HG03175 (cell line): ENCODE data around the gene MUC15.

Experiments
- ATAC-seq: cut with Tn5 transposase; IDR thresholded peaks from one replicate; pipeline ENCODE4 v1.9.1; 2021; ENCODE audit warnings: mild to moderate bottlenecking, moderate library complexity; ENCODE audit not compliant: unreplicated experiment

MUC15 gene

DNA sequence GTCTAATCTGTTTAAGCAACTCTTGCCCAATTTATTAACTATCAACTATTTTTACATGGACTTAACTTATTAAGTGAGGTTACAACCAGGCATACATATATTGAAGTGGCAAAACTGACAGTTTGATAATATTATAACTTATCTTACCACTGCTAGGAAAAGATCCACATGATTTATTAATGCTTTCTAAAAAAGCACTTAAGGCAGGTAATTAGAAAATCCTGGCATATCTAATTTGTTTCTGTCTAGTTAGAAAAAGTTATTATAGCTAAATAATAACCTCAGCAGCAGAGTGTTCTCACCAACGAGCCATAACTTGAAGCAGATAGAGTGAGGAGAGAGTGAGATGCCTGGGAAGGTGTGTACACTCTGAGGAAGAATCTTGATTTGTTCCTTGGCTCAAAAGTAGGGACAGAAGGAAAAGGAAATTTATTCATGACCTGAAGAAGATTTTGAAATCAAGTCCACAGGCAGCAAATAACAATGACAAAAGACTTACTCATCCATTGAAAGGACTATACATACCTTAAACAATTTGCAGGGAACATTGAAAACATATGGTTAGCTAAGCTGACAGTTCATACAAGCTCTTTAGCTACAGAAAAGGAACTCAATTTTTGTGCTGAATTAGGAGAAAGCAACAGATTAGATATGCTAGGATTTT lies 7.1 kb upstream of the MUC15 start:
- no peak for ATAC-seq

DNA sequence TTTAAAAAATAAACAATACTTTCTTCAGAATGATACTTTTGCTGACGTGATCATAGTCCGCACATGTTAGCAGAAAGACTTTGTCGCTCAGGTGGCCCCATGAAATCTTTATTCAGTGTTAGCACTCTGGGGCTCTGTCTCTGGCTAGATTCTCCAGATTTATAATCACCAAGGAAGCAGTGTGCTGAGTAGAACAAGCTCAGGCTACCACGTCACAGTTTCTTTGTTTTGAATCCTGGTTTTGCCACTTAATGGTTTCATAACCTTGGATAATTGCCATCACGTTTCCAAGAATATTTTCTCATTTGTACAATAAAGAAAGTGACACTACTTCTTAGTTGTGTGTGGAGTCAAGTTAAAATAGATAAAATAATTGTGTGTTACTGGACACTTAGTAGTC lies 3.9 kb upstream of the MUC15 start:
- ATAC-seq = no peak

DNA sequence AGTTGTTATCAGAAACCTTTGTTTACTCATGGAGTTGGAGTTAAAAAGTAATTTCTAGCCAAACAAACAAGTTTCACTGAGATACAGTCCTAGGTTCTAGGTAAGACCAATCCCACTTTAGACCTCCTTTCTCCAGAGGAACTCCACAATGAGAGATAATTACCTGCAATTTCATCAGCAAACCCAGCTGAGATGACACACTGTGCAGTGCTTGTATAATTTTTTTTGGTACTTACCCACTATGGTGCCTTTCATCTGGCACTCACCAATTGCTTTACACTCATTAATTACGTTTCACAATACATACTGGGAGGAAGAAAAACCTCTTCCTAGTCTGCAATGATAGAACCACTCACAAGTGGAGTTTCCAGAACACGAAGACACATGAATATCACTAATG lies 1.8 kb upstream of the MUC15 start:
- ATAC-seq = no peak

DNA sequence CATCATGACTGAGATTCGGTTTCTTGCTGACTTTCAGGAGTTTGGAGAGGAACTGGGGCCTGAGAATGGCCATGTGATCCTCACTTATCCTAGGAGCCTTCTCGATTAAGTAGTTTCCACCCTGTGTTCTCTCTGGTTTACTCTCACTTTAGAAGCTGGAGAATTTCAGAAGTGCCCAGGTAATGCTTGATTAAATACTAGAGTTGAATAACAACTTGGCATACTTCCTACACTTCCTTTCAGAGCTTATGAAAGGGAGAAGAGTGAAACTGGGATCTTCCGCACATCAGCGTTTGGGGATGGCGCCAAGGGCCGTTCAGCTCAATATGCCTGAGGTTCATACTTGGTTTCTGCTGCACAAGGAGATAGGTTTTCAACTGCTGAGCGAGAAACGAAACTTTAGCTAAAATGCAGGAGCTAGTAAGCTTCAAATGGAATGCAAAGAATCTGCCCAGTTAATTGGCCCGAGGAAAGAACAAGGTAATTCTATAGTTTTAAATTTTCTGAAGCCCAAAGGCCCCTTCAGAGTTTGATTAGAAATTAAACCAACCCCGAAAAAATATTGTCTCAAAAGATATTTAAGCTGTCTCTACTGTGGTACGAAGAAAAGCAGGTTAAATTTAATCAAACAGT lies 823 bp upstream of the MUC15 start:
- ATAC-seq = no peak

DNA sequence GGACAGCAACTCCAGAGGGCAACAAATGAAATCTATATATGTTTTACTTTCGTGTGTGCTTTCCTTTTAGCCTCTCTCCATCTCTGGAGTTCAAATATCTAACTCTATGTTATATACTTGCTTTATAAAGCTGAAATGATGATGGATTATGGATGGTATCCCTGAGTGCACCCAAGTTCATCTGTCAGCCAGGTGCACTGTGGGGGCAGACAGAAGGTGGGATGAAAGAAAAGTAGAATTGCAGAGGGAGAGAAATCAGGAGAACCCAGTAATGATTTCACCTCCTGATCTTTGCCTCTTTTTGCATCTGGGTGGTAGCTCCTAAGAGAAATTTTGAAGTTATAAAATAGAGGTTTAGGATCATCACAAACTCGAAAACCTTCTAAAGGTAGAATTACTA lies 2.4 kb downstream of the MUC15 start:
- no peak for ATAC-seq

DNA sequence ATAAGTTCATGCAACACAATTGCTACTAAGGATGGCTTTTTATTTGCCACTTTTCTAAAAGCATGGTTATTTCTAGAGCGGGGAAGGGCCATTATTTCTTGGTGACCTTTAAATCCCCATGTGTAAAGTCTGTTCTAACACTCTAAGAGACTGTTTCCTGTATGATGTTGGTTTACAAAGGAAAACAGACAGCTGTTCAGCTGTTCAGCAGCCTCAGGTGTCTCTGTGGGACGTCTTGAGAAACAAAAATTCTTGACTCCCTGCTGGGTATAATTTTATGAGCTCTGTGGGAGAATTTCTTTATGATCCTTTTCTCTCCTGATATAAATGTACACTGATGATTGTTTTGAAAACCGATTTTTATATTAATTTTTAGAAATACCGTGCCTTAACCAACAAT lies 13.9 kb downstream of the MUC15 start:
- ATAC-seq = no peak

DNA sequence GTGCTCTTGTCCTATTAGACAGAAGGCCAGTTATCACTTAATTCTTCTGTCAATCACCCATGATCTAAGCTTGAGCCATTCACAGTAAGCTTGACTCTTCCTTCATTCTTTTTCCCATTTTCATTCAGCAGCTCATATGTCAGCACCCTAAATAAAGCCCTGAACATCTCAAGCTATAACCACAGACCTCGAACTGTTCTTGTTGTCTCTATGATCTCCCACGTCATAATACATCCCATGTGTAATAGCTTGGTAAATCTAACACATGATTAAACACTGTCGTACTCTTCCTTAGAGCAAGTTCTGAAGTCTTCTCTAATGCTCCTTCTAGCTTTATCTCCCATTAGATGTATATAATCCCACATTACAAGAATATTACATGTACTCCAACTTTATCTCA lies 14.4 kb downstream of the MUC15 start:
- ATAC-seq = no peak

DNA sequence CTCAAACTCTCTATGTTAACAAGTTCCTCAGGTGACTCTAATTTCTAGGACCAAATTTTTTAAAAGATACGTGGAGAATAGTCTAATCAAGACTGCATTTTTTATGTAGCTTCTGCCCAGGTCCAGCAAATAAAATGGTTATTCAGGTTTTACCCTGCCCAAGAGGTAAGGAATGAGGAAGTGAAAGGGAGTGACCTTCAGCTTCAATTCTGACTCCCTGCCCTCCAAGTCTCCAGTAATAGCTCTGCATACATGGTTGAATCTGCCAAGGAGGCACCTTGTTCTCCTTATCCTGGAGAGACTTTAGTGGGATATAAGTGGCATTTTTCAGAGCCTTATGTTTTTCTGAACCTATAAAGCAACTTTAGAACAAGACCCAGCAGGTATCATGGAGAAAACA lies 15.5 kb downstream of the MUC15 start:
- ATAC-seq = no peak

DNA sequence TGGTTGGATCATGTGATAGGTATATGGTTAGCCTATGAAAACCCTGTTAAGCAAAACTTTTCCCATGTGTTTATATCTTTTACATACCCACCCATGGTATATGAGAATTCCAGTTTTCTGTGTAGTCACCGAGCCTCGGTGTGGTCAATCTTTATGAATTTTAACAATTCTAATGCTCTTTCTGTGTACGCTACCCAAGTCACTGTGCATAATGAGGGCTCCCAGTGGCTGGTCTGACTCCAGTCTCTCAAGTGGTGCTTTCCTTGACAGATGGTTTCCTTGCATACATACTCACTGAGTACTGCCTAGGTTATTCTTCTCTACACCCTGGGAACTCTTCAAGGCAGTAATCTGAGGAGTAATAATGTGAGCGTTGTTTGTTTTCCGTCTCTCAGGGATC lies 17.6 kb downstream of the MUC15 start:
- no peak for ATAC-seq

DNA sequence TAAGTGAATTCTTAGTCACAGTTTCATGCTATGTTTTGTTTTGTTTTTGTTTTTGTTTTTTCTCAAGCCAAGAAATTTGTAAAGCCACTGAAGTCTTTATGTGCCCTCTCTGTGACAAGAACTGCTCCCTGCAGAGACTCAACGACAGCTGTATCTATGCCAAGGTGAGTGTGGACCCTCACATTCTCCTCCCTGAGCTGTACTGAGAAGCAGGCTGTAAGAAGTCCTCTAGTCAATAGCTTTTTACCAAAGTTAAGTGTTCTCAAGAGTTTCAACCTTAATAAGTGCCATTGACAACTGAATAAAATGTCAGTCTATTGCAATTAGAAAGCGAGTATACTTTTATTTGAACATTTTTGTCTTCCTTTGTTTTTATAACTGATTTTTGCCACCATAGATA lies 18.9 kb downstream of the MUC15 start:
- ATAC-seq = no peak

DNA sequence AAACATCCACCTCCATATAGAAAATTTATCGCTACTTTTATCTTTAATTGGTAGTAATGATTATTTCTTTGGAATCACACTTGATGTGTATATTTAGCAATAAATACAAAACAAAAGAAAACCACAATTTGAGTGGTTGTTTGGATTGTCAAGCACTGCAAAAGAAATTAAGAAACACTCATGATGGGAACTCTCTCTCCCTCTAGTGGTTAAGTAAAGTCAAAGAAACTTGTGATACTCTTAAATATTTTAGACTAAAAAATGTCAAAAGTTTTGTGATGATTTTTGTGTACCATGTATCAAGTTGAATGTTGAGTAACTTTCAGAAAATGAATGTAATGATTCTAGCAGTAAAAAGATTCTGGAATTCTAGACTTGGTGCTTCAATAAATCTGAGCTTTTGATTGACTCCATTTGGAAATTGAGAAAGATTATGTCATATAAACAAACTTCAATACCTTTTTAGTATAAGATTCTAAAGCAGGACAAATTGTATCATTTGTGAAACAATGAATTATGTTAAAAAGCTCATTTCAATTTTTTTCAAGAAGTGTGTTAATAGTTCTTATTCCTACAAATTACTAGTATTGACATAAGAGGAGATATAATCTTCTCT lies 20.8 kb downstream of the MUC15 start:
- ATAC-seq = no peak

DNA sequence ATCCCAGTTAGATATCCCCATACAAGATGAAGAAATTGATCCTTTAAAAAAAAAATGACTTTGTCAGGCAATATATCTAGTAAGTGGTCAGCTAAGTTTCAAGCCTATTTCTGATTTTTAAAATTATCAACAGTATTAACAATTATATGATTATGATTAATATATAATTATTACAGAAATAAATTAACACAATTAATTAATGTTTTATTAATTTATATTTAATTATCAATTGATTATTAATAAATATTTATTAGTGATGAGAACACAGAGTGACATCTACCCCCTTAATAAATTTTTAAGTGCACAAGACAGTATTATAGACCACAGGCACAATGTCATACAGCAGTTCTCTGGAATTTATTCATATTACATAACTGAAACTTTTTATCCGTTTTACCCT lies 22.0 kb downstream of the MUC15 start:
- no peak for ATAC-seq

DNA sequence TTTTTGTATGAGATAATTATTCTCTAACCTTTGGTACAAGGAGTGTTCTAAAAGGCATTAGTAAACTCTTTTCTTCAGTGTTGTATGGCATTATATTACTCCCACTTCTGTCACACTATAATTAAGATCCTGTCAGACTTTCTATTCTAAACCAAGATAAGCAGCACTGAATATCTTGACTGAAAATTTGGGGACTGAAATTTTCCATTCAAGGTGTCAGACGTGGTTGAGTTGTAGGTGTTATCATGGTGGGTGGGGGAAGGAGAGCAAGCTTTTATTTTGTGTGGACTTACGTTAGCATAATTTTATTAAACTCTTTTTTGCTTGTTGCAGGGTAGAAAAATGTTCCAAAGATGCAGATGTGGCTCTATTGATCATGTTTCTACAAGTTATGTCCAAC lies 22.9 kb downstream of the MUC15 start:
- no peak for ATAC-seq

DNA sequence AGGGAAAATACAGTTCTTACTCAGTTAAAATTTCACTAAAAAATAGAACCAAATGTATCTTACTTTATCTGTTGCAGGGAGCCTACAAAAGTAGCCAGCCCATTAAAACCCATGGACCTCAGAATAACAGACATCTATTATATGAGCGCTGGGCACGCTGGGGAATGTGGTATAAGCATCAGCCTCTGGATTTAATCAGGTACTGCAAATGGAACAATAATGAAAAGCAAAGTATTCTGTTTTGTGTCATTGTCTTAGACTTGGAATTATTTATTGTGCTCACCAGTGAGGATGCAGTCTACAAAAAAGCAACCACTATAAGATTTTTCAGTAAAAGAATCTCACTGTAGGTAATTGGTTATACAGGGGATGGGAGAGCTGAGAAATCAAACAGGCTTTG lies 30.2 kb downstream of the MUC15 start:
- no peak for ATAC-seq

DNA sequence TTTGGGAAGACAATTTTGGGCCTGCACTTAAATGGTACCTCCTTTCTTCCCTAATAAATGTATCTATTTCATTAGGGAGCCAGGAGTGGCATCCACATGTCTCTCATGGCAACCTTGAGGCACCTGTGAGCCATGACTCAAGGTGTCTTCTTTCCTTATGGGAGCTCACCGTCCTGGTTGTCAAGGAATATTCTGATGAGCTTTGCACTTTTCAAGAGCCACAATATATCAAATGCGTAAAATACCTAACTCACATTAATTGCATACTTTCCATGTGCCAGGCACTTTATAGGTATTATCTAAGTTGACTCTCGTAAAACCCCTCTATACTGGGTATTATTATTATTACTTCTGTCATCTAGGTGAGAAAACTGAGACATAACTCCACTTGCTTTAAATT lies 32.5 kb downstream of the MUC15 start:
- no peak for ATAC-seq

DNA sequence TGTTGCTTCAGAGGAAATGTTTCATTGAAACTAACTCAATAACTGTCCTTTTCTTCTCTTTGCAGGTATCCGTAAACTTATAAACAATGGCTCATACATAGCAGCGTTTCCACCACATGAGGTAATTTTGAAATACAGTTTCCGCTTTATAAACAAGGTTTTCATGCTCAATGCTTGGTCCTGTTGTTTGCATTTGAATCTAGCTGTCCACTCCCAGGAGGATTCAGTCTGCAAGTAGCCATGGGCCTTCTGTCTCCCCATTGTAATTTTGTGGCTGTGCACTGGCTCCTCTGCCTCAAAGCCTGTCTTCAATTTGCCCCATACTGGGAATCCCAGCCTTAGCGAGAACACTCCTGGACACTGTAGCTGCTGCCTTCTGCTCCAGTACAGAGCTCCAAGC lies 34.7 kb downstream of the MUC15 start:
- ATAC-seq = no peak

DNA sequence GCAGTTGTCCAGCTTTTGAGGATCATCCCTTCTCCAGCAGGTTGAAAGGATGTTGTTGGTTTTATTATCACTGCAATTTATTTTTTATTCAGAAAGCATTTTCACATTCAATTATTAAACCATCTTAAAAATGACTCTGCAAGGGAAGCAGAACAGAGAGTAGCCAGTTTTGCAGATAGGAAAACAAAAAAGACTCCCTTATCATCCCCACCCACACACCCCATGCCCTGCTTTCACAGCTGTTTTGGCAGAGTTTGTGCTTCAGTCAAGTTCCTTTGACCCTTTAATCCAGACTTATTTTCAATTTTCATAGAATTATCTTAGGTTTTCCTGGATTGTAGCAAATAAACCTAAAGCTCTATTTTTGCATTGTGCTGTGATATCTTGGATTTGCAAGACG lies 44.4 kb downstream of the MUC15 start:
- no peak for ATAC-seq

DNA sequence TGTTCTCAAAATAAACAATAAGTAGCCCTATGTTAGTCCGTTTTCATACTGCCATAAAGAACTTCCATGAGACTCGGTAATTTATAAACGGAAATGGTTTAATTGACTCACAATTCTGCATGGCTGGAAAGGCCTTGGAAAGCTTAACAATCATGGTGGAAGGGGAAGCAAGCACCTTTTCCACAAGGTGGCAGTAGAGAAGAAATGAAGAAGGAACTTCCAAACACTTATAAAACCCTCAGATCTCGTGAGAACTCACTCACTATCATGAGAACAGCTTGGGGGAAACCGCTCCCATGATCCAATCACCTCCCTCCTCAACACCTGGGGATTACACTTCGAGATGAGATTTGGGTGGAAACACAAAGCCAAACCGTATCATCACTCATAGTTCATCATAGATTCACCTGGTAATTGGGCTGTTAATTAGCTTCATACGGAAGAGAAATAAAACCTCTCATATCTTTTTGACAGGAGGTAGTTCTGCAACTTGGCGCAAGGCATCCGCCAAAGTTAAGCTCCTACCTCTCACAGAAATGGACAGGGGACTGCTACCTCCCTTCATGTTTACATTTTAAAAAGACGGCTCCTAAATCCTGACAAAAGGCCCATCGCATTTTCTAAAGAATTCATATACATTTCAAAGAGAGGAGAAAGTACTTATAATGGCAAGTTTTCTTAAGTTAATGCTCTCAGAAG lies 49.0 kb downstream of the MUC15 start:
- no peak for ATAC-seq

DNA sequence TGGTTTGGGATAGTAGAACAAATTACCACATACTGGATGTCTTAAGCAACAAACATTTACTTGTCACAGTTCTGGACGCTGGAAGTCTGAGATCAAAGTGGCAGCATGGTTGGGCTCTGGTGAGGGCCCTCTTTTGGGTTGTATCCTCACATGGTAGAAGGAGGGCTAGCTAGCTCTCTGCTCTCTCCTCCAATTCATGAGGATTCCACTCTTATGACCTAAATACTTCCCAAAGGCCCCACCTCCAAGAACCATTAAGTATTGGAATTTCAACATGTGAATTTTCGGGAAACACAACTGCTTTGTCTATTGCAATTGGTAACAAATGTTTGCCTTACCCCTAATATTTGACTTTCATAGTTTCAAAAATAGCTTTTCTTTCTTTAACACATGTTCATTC lies 52.6 kb downstream of the MUC15 start:
- ATAC-seq = no peak

DNA sequence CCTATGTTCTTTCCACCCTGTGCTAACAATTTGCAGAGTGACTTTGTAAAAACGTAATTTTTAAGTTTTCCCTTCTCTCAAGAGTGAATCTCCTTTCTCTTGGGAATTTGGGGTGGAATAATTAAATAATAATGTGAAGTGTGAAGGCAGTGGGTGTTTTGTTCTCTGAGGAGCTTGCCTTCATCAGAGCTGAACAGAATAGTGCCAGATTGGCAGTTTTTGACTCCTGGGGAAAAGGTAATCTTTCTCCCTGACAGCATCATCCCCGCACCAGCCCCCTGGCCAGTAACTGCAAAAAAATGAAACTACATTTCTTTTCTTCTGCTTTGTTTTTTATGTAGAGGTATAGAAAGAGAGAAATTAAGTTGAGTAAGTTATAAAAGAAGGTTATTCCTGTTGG lies 59.9 kb downstream of the MUC15 start:
- no peak for ATAC-seq

DNA sequence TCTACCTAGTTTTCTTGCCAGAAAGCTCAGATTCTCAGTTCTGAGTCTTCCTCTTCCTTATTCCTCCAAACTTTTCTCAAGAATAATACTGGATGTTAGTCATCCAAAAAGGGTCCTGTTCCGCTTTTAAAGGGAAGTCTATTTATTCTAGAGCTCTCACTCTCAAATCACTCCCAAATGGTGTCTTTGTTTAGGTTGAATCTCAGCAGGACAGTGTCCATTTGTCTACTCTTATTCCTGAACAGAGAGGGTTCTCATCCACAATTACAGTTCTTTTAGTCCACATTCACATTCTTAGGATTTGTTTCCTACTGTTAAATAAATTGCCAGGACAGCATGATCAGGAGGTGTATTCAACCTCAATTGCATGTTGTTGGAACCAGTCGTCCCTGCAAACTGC lies 61.3 kb downstream of the MUC15 start:
- no peak for ATAC-seq

DNA sequence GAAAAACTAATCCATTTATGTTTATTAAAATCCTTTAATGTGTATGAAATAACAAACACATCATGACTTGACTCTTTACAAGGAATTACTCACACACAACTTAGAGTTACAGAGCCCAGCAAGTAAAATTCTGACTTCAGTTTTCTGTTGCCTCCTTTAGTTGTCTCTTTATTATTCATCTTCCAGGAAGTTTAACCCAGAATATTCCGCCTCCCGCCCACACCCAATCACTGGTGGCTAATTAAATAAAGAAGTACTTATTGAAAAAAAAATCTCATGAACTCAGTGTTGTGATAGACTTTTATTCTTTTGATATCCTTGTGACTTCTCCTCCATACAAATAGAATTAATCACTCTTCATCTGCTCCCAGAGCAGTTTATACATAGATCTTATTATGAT lies 61.9 kb downstream of the MUC15 start:
- ATAC-seq = no peak
